GM18867 (cell line): ENCODE measurements around the gene FLRT1.

Experiments used
- ATAC-seq: cut with Tn5 transposase; IDR thresholded peaks from one replicate; pipeline ENCODE4 v1.9.1; 2021; ENCODE audit warnings: mild to moderate bottlenecking, moderate library complexity; ENCODE audit not compliant: unreplicated experiment

FLRT1 gene

GRCh38 chr11:64064374-64065140 lies 28.8 kb downstream of the FLRT1 start:
- no peak for ATAC-seq

GRCh38 chr11:64065141-64065465 lies 29.4 kb downstream of the FLRT1 start:
- ATAC-seq: no peak

GRCh38 chr11:64065712-64066111 lies 30.0 kb downstream of the FLRT1 start:
- ATAC-seq: no peak

- ATAC-seq: no peak
Observed at GRCh38 chr11:64067230-64067993, 31.7 kb downstream of the FLRT1 start.

DNA sequence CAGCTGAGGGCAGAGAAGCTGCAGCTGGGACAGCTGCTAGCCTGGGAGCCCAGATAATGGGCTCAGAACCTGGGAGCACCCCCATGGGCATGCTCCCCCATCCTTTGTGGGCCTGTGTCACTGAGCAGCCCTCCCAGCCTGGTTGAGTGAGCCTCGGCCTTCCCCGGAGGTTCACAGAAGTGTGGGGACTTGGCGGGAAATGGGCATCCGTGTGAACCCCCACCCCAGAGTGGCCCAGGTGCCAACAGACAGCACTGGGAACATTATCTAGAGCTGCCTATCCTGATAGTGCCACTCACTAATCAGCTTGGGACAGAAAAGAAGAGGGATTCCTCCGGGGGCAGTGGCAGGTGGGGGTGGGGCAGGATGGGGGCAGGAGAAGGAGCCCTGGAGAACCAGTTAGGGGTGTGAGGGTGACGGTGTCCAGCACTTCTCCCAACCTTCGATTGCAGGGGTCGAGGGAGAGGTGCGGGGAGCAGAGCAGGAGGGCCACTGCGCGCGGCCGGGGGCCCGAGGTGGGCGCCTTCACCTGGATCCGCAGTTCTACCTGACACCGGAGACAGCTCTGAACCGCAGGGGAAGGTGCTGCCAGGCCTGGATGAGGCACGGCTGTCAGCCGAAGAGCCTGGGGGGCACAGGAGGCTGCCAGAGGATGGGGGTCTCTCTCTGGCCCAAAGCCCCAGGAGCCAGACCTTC lies 33.1 kb downstream of the FLRT1 start:
- ATAC-seq: no peak

- no peak for ATAC-seq
Observed at GRCh38 chr11:64069401-64070313, 33.9 kb downstream of the FLRT1 start.

GRCh38 chr11:64070314-64070681 lies 34.6 kb downstream of the FLRT1 start:
- no peak for ATAC-seq

- ATAC-seq: no peak
Observed at GRCh38 chr11:64071849-64072248, 36.1 kb downstream of the FLRT1 start.

- no peak for ATAC-seq
Observed at GRCh38 chr11:64072403-64072802, 36.7 kb downstream of the FLRT1 start.

DNA sequence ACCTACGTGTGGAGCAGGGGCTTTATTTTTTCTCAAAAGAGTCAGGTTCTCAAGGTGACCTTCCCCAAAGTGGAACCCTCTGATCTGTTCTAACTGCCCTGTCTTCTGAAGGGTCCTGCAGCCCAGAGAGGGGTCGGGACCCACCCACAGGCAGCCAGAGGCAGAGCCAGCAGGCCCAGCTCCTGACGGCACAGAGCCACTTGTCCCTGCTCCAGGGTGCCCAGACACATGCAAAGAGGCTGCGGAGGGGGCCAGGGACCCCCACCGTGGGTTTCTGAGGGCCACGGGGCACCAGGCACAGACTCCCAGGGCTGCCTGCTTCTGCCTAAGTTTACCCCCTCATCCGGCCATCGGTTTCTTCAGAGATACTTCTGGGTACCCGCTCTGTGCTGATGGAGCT lies 37.1 kb downstream of the FLRT1 start:
- no peak for ATAC-seq

DNA sequence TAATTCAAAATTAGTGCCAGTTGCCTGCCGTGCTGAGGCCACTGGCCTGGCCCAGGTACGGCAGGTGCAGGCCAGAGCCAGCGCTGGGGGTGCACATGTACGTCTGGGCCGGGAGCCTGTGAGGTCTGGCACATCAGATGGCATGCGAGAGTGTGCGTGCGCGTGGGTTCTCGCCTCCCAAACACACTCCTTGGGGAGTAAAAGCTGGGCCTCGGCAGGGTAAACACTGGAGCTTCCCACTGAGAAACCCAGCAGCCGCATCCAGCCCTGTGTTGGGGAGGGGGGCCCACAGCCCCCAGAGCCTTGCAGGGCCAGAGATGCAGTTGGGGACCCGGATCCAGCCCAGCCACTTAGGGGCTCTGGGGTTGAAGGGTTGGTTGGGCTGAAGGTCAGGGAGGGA lies 37.8 kb downstream of the FLRT1 start:
- ATAC-seq: no peak

GRCh38 chr11:64074239-64074638 lies 38.5 kb downstream of the FLRT1 start:
- no peak for ATAC-seq

DNA sequence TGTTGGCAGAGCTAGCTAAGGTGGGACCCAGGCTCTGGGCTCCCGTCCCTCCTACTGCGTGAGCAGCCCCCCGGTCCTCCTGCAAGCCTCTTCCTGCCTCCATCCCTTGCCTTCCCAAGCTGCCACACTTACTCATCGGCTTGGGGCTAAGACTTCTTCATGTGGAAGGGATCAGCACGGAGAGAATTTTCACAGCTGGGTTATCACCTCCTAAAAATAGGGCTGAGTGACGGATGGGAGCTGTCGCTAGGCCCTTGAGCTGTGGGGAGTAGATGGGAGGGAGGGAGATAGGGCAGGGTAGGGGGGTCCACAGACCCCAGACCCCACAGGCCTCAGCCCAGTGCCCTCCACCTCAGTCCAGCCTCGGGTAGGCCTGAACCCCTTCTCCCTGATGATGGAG lies 41.0 kb downstream of the FLRT1 start:
- ATAC-seq: no peak

DNA sequence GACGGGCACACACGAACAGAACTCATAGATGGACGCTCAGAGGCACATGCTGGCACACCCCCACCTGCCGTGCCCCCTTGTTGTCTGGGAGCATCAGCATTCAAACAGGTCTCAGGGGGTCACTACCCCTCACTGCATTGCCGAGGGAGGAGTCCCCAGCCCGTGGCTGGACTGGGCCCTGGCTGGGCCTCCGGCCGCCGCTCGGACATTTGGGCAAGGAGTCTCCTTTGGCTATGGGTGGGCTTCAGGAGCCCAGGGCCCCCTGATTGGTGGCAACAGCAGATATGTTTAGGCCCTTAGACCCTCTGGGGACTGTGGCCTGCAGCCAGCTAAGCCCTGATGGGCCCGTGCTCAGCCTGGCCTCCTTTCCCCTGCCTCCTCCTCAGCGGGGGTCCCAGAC lies 41.9 kb downstream of the FLRT1 start:
- no peak for ATAC-seq

DNA sequence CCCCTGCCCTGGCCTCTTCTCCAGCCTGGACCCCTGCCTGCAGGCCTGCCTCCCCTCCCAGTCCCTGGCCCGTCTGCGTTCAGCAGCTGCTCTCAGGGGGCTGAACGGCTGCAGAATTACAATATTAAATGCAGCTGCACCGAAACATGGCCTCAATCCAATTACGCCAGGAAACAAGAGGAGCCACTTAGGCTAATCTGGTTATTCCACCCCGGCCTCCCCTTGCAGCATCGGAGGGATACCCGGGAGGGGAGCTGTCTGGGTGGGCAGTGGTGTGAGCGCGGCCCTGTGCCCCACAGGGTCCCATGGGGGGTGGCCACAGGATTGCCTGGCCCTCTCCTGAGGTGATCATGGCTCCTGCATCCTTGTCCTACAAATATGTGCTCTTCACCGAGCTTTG lies 42.6 kb downstream of the FLRT1 start:
- no peak for ATAC-seq

DNA sequence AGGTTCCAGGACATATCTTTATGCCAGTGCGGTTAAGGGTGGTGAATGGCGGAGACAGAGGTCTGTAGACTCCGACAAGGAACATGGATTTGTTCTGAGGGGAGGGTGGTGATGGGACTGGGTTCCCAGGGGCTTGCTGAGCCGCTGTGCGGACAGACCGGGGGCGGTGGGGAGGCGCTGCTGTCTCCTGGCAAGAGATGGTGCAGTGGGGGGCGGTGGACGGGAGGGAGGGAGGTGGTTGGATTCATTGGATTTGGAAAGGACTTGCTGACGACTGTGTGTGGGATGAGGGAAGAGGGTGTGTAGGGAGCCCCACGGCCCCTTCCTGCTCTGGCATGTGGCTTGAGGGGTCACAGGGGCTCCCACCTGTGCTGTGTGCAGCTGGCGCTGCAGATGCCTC lies 43.2 kb downstream of the FLRT1 start:
- ATAC-seq: no peak

DNA sequence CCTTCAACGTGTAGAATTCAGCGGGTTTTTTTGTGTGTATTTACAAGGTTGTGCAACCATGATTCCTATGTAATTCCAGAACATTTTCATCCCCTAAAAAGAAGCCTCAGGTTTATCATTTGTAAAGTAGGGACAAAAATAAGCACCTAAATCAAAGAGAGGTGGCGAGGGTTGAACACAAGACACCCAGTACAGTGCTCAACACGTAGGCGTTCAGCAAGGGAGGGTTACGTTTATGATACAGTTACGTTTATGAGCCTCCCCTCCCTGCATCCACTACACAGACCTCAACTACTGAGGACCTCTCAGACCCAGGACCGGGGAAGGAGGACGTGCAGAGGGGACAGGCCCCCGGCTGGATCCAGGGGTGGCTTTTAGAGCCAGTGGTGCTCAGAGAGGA lies 44.7 kb downstream of the FLRT1 start:
- ATAC-seq: no peak

DNA sequence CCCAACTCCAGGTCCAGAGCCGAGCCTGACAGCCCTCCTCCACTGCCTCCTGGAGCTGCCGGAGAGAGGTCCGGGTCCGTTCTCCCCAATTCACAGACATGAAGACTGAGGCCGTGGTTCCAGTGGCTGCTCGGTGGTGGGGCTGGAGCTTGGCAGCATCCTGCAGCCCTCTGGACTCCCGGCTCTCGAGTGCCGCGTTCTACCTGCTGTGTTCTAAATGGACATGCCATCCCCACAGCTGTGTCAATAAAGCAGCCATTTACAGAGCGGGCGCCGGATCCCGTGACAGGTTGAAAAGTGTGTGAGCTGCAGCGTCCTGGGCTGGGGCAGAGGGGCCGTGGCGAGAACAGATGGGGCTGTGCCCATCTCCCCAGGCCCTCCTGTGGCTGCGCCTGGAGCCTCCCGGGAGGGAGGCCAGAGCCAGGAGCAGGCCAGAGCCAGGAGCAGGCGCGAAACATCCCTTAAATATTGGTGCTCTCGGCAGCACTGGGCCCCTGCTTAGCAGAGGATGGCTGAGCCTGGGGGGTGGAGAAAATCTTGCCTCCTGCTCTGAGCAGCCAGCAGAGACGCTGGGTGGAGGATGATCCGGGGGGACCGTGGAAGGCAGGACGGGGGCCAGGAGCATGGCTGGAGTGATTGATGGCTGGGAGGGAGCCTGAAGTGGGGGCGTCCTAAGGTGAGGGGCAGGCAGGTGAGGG lies 46.2 kb downstream of the FLRT1 start:
- ATAC-seq: no peak

DNA sequence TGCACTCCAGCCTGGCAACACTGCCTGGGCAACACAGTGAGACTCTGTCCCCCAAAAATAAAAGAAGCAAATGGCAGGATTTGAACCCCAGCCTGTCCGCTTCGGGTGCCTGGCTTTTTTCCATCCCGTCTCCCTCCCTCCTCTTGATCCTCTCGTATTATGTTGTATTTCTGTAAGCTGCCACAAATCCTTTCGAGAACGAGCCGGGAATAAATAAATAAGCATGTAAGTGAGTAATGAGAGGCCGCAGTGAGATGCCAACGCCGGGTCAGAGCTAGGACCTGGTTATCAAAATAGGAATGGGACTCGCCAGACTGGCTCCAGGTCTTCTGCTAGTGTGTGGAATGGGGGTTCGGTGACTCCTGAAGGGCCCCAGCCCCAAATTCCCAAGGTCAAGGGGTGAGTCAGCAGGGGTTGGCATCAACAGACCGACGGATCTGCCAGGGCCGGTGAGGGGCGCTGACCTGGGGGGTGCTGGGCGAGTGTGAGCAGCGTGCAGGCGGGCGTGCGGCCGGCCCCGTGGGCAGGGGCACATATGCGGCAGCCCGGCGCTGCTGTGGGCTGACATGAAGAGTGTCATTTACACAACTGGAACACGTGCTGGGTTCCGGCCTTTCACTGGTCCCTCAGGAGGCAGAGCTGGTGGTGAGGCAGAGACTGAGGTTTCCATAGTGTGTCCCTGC lies 47.8 kb downstream of the FLRT1 start:
- ATAC-seq: no peak
